ENCODE measurements around the gene MCTP2. TPM values are rescaled to one million over a fixed set of nuclear protein-coding genes. Genes with fewer than 3 reads are reported as not detected.
"Not testable (repeated sequence)": the region's sequence is repeated elsewhere in the genome, so short reads cannot be mapped to it uniquely, and the experiment has no call there.

The MCTP2 gene
- total RNA-seq, 2 donors from 2014 or later: 2.3 to 4.3 TPM

GRCh38 chr15:94233441-94233840 lies 2.1 kb downstream of the MCTP2 start:
- ATAC-seq (no peak), DNase-seq (no peak)
- intact Hi-C loops (cut with DNase I): no loop called here

- DNase-seq: peak; percentile 24
- intact Hi-C loops (cut with DNase I): no loop called here
- no peak for ATAC-seq
Measured at GRCh38 chr15:94234300-94234699, 2.9 kb downstream of the MCTP2 start.

DNA sequence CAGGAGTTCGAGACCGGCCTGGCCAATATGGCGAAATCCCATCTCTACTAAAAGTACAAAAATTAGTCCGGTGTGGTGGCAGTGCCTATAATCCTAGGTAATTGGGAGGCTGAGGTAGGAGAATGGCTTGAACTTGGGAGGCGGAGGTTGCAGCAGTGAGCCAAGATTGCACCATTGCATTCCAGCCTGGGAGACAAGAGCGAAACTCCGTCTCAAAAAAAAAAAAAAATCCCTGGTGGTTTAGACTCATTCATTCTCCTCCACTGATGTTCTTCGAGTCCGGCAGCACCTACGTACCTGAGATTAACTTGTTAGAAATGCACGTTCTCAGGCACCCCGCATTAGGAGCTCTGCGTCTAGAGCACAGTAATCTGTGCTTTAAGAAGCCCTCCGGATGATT lies 3.7 kb downstream of the MCTP2 start:
- ATAC-seq: no peak
- intact Hi-C loops (cut with DNase I): no loop called here
- no peak for DNase-seq

DNA sequence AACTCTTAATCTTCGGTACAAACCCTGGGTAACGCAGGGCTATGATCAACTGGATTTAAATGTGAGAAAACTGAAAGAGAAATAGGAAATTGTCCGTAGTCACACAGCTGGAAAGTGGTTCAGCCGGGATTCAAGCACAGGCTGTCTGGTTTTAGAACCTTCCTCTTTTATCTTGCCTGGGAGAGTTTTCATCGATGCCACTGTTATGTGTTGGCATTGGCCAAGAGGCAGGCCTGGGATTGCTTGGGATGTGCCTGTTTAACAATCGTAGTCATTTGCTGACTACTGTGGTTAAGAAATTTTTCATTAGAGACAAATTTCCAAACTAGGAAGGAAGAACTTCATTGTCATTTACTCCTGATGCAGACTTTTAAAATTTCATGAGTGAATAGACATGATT lies 4.3 kb downstream of the MCTP2 start:
- intact Hi-C loops (cut with DNase I): no loop called here
- ATAC-seq (no peak), DNase-seq (no peak)

DNA sequence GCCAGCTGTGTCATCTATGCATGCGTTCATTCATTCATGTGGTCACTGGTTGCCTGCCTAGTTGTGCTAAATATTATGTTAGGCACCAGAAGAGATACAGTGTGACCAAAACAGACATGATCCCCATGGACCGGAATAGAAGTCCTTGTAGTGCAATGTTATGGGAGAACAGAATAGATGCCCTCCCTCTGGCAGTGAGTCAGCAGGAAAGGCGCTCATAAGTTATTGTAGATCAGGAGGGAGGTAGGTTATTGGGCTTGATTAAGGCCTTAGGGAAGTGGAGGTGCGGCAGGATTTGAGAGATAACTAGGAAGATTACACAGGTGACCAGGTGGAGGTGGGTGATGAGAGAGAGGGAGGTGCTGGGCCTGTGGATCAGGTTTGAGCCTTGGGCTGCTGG lies 5.2 kb downstream of the MCTP2 start:
- no peak for DNase-seq
- ATAC-seq: no peak
- intact Hi-C loops (cut with DNase I): no loop called here

DNA sequence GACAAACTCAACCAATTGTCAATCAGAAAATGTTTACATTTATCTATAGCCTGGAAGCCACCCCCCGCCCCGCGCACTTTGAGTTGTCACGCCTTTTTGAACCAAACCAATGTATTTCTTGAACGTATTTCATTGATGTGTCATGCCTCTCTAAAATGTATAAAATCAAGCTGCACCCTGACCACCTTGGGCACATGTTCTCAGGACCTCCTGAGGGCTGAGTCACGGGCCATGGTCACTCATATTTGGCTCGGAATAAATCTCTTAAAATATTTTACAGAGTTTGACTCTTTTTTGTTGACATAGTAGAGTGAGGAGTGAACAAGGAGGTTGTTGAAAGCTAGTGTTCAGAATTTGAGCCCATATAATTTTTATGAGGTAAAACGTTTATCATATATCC lies 6.5 kb downstream of the MCTP2 start:
- intact Hi-C loops (cut with DNase I): no loop called here
- no peak for ATAC-seq

GRCh38 chr15:94238539-94239118 lies 7.3 kb downstream of the MCTP2 start:
- DNase-seq (no peak), ATAC-seq (no peak)
- intact Hi-C loops (cut with DNase I): no loop called here

More for the DNA sequence above, 6.5 kb downstream of the MCTP2 start:
- DNase-seq: no peak

DNA sequence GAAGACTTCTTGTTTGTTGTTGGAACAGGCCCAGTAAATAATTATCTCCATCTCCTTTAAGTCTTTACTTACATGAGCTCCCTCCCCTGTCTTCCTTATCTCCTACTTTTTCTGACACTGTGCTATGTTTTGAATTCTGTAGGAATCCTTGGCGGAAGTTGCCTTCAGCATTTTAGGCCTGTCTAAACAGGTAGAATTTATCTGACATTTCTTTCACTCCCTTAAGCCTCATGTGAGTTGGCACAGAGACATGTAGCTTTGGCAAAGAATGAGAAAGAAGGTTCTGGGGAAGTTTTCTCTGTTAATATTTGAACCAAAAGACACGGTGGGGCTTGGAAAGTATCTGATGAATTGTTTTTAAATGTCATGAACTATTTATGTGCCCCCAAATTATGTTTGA lies 8.1 kb downstream of the MCTP2 start:
- intact Hi-C loops (cut with DNase I): no loop called here
- ATAC-seq: peak in 1 of 2 donors; percentile 81

GRCh38 chr15:94240480-94240879 lies 9.1 kb downstream of the MCTP2 start:
- intact Hi-C loops (cut with DNase I): no loop called here
- DNase-seq (no peak), ATAC-seq (no peak)

More for the DNA sequence above, 8.1 kb downstream of the MCTP2 start:
- DNase-seq: no peak

- ATAC-seq: peak in 1 of 2 donors; percentile 59
- DNase-seq: no peak
- intact Hi-C loops (cut with DNase I): no loop called here
Measured at GRCh38 chr15:94242257-94242656, 10.9 kb downstream of the MCTP2 start.

DNA sequence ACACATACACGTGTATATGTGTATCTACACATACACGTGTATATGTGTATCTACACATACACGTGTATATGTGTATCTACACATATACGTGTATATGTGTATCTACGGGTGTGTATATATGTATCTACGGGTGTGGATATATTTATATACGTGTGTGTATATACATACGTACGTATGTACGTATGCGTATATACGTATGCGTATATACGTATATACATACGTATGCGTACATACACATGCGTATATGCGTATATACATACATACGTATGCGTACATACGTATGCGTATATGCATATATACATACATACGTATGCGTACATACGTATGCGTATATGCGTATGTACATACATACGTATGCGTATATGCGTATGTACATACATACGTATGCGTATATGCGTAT lies 11.6 kb downstream of the MCTP2 start:
- DNase-seq; intact Hi-C loops (cut with DNase I); ATAC-seq: not testable (repeated sequence)

DNA sequence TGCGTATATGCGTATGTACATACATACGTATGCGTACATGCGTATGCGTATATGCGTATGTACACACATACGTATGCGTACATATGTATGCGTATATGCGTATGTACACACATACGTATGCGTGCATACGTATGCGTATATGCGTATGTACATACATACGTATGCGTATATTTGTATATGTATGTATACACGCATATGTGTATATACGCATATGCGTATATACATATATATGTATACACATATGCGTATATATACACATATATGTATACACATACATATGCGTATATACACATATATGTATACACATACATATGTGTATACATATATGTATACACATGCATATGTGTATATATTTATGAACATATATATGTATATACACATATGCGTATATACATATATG lies 12.1 kb downstream of the MCTP2 start:
- no peak for ATAC-seq
- no peak for DNase-seq
- intact Hi-C loops (cut with DNase I): no loop called here

DNA sequence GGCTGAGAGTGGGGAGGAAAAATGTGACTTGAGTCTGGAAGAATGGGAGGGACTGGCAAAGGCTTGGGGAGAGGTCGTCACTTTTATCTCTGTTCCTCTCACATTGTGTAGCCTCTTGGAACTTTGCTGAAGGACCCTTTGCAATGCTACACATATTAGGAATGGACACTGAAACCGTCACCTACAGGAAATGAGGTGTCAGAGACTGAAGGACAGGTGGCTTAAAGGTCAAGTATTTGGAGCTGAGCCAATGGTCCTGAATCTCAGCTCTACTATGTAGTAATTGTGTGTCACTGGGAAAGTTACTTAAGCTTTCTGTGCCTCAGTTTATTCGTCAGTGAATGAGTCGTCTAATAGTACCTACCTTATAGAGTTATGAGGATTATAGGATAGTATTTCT lies 14.7 kb downstream of the MCTP2 start:
- intact Hi-C loops (cut with DNase I): no loop called here
- DNase-seq (no peak), ATAC-seq (no peak)

- no peak for ATAC-seq
Measured at GRCh38 chr15:94247789-94248638, 16.7 kb downstream of the MCTP2 start.

GRCh38 chr15:94250801-94251200 lies 19.4 kb downstream of the MCTP2 start:
- intact Hi-C loops (cut with DNase I): no loop called here
- DNase-seq (no peak), ATAC-seq (no peak)

More at GRCh38 chr15:94247789-94248638, 16.7 kb downstream of the MCTP2 start:
- intact Hi-C loops (cut with DNase I): no loop called here
- no peak for DNase-seq

- ATAC-seq (no peak), DNase-seq (no peak)
- intact Hi-C loops (cut with DNase I): no loop called here
Measured at GRCh38 chr15:94252223-94252766, 20.9 kb downstream of the MCTP2 start.

DNA sequence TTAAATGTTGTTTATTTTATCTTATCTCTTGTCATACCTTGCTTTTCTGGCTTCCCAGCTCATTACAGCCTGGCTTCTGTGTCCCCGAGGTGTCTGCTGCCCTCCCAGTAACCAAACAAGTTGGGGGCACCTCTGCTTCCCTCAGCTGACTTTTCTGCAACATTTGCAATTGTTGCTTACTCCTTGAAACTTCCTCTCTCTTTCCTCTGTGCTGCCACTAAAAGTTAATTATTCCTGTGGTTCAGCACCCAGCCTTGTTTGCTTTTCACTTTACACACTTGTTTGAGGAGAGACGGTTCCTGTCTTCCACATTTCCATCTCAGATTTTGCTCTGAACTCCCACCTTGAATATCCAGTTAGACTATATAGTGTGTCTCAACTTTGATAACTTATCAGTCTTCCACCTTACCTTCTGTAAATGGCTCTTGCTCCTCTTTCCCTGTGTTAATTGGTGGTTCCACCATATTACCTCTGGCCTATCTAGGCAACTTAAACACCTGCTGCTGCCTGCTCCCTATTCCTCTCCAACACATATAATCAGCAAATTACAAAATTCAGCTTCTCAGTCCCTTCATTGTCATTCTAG lies 21.6 kb downstream of the MCTP2 start:
- DNase-seq: no peak
- intact Hi-C loops (cut with DNase I): no loop called here
- no peak for ATAC-seq

- ATAC-seq: no peak
Measured at GRCh38 chr15:94253742-94254141, 22.4 kb downstream of the MCTP2 start.

DNA sequence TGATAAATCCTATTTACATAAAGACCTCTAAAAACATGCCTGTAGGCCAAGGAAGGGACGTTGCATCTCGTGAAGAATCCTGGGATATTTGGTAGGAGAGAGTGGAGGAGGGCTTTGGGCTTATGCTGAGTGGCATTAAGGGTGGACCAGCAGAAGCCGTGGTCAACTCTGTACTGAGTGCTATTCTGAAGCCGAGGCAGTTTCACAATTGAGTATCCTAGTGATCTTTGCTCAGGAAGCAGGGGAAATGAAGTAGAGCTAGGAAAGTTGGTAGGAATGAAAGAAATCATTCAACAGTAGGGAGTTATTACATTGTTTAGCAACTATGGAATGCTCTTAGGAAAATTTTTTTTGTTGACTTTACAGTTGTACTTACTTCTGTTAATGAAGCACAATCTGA lies 24.2 kb downstream of the MCTP2 start:
- DNase-seq (no peak), ATAC-seq (no peak)
- intact Hi-C loops (cut with DNase I): no loop called here

More at GRCh38 chr15:94253742-94254141, 22.4 kb downstream of the MCTP2 start:
- no peak for DNase-seq
- intact Hi-C loops (cut with DNase I): no loop called here

DNA sequence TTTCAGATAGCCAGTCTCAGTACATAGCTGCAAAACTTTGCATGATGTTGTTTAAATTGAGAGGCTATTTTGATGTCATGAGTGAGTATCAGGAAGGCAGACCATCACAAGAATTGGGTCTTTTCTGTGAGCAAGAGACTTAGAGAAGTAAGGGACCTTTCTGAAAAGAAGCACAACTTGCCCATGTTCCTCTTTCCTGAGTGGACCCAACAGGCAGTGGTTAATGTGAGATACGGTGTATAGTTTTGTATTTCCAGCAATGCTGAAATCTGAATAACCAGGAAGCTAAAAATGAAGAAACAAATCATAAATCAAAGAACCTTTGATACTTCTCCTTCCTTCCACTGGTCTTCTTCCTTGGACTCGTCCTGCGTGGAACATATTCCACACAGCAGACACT lies 25.1 kb downstream of the MCTP2 start:
- ATAC-seq (no peak), DNase-seq (no peak)
- intact Hi-C loops (cut with DNase I): no loop called here

Data from left cardiac atrium (tissue), 4 donors.